ENCODE results near the gene RBFOX2. TPM values are rescaled to one million over a fixed set of nuclear protein-coding genes. Genes with fewer than 3 reads are reported as not detected.

RBFOX2 gene
- total RNA-seq, 2 experiments from 2014 or later: 54.3 to 78.7 TPM

GRCh38 chr22:36053242-36054147 lies 24.9 kb upstream of the RBFOX2 start:
- POLR2A ChIA-PET: interaction anchor here (0.6 kb wide), 1 partner anchor 35 kb away, joined by 5 read pairs; no protein-coding TSS in a partner anchor
- no peak for DNase-seq (ENCODE audit: low spot score)
- TF ChIP-seq EZH2phosphoT487 (IDR thresholded peaks at IDR 0.05; ENCODE audit: borderline replicate concordance, low read depth, low read length) (no peak), CTCF (conservative IDR thresholded peaks at IDR 0.05; ENCODE audit: low read length) (no peak)
- no peak overlapping the region for H3K27ac ChIP-seq (ENCODE audit: low read depth, low read length, poor library complexity, severe bottlenecking)
- intact Hi-C loops (cut with micrococcal nuclease; ENCODE audit: unreplicated experiment): no loop called here
- CTCF ChIA-PET (ENCODE audit: unreplicated experiment): no interaction called here
- no TSS peak for BruUV-seq (replicated peaks)
- no peaks in the 10 kb centered on the region for H3K9me2 ChIP-seq (ENCODE audit: insufficient read depth, low read length)
- H3K9me3 ChIP-seq (ENCODE audit: low read length): no peaks in the 10 kb centered on the region
- peaks cover 7% of the 10 kb centered on the region for H3K4me1 ChIP-seq (ENCODE audit: insufficient read depth, low read length, poor library complexity, severe bottlenecking)
- H3K4me3 ChIP-seq (ENCODE audit: low read depth, low read length, poor library complexity, severe bottlenecking): no peak overlapping the region
- H4K20me1 ChIP-seq (ENCODE audit: insufficient read depth, low read length): no peaks in the 10 kb centered on the region
- H3K36me3 ChIP-seq (ENCODE audit: insufficient read depth, low read length): no peaks in the 10 kb centered on the region
- no peak overlapping the region for H2AFZ ChIP-seq (ENCODE audit: low read length)
- no peak overlapping the region for H3K4me2 ChIP-seq (ENCODE audit: low read length)
- H3K79me2 ChIP-seq (ENCODE audit: insufficient read depth, low read depth, low read length): no peaks in the 10 kb centered on the region

- Histone ChIP-seq H3K36me3 (ENCODE audit: insufficient read depth, low read length) (no peaks in the 10 kb centered on the region), H4K20me1 (ENCODE audit: insufficient read depth, low read length) (no peaks in the 10 kb centered on the region), H3K4me1 (ENCODE audit: insufficient read depth, low read length, poor library complexity, severe bottlenecking) (peaks cover 7% of the 10 kb centered on the region), H3K9me2 (ENCODE audit: insufficient read depth, low read length) (no peaks in the 10 kb centered on the region), H3K4me2 (ENCODE audit: low read length) (no peak overlapping the region), H3K9me3 (ENCODE audit: low read length) (no peaks in the 10 kb centered on the region), H3K27ac (ENCODE audit: low read depth, low read length, poor library complexity, severe bottlenecking) (no peak overlapping the region), H3K79me2 (ENCODE audit: insufficient read depth, low read depth, low read length) (no peaks in the 10 kb centered on the region), H3K4me3 (ENCODE audit: low read depth, low read length, poor library complexity, severe bottlenecking) (no peak overlapping the region), H2AFZ (ENCODE audit: low read length) (peak overlapping the region; percentile 76)
- ChIA-PET CTCF (ENCODE audit: unreplicated experiment) (no interaction called here), POLR2A (no interaction called here)
- BruUV-seq (replicated peaks): no TSS peak
- intact Hi-C loops (cut with micrococcal nuclease; ENCODE audit: unreplicated experiment): no loop called here
- TF ChIP-seq EZH2phosphoT487 (IDR thresholded peaks at IDR 0.05; ENCODE audit: borderline replicate concordance, low read depth, low read length) (no peak), CTCF (conservative IDR thresholded peaks at IDR 0.05; ENCODE audit: low read length) (no peak)
- peak; percentile 21 for DNase-seq (ENCODE audit: low spot score)
Measured at GRCh38 chr22:36052505-36052941, 23.9 kb upstream of the RBFOX2 start.

GRCh38 chr22:36049678-36049997 lies 21.0 kb upstream of the RBFOX2 start:
- BruUV-seq (replicated peaks): no TSS peak
- intact Hi-C loops (cut with micrococcal nuclease; ENCODE audit: unreplicated experiment): loop anchor here (5.0 kb wide), 1 partner anchor 107 kb away; no protein-coding TSS in a partner anchor

More at GRCh38 chr22:36049678-36049997, 21.0 kb upstream of the RBFOX2 start:
- Histone ChIP-seq H3K9me2 (ENCODE audit: insufficient read depth, low read length) (no peaks in the 10 kb centered on the region), H4K20me1 (ENCODE audit: insufficient read depth, low read length) (no peaks in the 10 kb centered on the region), H3K27ac (ENCODE audit: low read depth, low read length, poor library complexity, severe bottlenecking) (no peak overlapping the region), H3K9me3 (ENCODE audit: low read length) (no peaks in the 10 kb centered on the region), H3K4me3 (ENCODE audit: low read depth, low read length, poor library complexity, severe bottlenecking) (no peak overlapping the region), H3K4me2 (ENCODE audit: low read length) (no peak overlapping the region), H3K79me2 (ENCODE audit: insufficient read depth, low read depth, low read length) (no peaks in the 10 kb centered on the region), H2AFZ (ENCODE audit: low read length) (no peak overlapping the region), H3K36me3 (ENCODE audit: insufficient read depth, low read length) (no peaks in the 10 kb centered on the region), H3K4me1 (ENCODE audit: insufficient read depth, low read length, poor library complexity, severe bottlenecking) (peaks cover 7% of the 10 kb centered on the region)
- DNase-seq (ENCODE audit: low spot score): no peak
- TF ChIP-seq CTCF (conservative IDR thresholded peaks at IDR 0.05; ENCODE audit: low read length): no peak
- no peak for TF ChIP-seq EZH2phosphoT487 (IDR thresholded peaks at IDR 0.05; ENCODE audit: borderline replicate concordance, low read depth, low read length)
- ChIA-PET POLR2A (interaction anchor here (0.7 kb wide), 2 partner anchors 42 to 56 kb away, joined by 3 to 4 read pairs; no protein-coding TSS in a partner anchor), CTCF (ENCODE audit: unreplicated experiment) (no interaction called here)

Data from OCI-LY7 (cell line).